Neutrophil (primary cell): ENCODE results near the gene TMED4.

ENCODE experiments used
- H3K27ac ChIP-seq: fragments of 200-600 bp; sonication (generic); 2 replicates; pipeline ENCODE4 v1.5.1; 2016; ENCODE audit warnings: mild to moderate bottlenecking, moderate library complexity
- H3K27me3 ChIP-seq: fragments of 200-600 bp; sonication (generic); 2 replicates; pipeline ENCODE4 v1.6.0; 2016; ENCODE audit warnings: mild to moderate bottlenecking
- H3K36me3 ChIP-seq: fragments of 200-600 bp; sonication (generic); 2 replicates; pipeline ENCODE4 v1.5.1; 2017
- H3K4me1 ChIP-seq, 2 experiments: fragments of 200-600 bp in 1 of 2; sonication (generic) in 1 of 2; 1 replicate in 1 of 2; 2 replicates in 1 of 2; pipeline versions ENCODE4 v1.5.1 to v1.6.1; 2013 to 2016; ENCODE audit warnings: low read depth in 1 of 2, low read length in 1 of 2, mild to moderate bottlenecking in 1 of 2, moderate library complexity in 1 of 2; ENCODE audit not compliant: control insufficient read depth in 1 of 2, insufficient read depth in 1 of 2
- H3K4me3 ChIP-seq, 2 experiments: fragments of 200-600 bp in 1 of 2; sonication (generic) in 1 of 2; 1 replicate in 1 of 2; 2 replicates in 1 of 2; pipeline ENCODE4 v1.5.1; 2013 to 2016; ENCODE audit warnings: low read depth in 1 of 2, low read length in 1 of 2, mild to moderate bottlenecking in 1 of 2, moderate library complexity in 1 of 2
- H3K9me3 ChIP-seq: fragments of 200-600 bp; sonication (generic); 2 replicates; pipeline ENCODE4 v1.5.1; 2016
- TF ChIP-seq, protein P1 (sequence below): fragments of 200-600 bp; sonication (generic); IDR thresholded peaks from 2 replicates; pipeline ENCODE4 v1.5.1; 2016; ENCODE audit warnings: antibody characterized with exemption

Gene TMED4

DNA sequence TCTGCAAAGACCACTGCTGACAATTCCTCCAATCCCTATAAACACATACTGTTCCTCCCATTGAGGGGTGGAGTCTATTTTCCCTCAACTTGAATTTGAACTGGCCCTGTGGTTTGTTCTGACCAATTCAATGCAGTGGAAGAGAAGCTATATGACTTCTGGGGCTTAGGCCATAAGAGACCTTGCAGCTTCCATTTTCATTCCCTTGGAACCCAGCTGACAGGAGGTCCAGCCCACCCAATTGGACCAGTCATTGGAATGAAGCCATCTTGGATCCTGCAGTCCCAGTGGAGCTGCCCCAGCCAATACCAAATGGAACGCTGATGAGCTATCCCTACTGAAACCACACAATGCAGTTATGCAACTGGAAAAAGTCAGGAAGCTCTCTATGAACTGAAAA lies 8.9 kb upstream of the TMED4 start:
- Histone ChIP-seq H3K9me3 (no peaks in the 10 kb centered on the region), H3K27me3 (no peaks in the 10 kb centered on the region), H3K27ac (no peak overlapping the region), H3K36me3 (no peaks in the 10 kb centered on the region), H3K4me1 (peaks cover 6 to 18% of the 10 kb centered on the region in 2 experiments), H3K4me3 (peak overlapping the region in 1 of 2 experiments; percentile 15)
- TF ChIP-seq, protein P1, sequence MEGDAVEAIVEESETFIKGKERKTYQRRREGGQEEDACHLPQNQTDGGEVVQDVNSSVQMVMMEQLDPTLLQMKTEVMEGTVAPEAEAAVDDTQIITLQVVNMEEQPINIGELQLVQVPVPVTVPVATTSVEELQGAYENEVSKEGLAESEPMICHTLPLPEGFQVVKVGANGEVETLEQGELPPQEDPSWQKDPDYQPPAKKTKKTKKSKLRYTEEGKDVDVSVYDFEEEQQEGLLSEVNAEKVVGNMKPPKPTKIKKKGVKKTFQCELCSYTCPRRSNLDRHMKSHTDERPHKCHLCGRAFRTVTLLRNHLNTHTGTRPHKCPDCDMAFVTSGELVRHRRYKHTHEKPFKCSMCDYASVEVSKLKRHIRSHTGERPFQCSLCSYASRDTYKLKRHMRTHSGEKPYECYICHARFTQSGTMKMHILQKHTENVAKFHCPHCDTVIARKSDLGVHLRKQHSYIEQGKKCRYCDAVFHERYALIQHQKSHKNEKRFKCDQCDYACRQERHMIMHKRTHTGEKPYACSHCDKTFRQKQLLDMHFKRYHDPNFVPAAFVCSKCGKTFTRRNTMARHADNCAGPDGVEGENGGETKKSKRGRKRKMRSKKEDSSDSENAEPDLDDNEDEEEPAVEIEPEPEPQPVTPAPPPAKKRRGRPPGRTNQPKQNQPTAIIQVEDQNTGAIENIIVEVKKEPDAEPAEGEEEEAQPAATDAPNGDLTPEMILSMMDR = no peak

DNA sequence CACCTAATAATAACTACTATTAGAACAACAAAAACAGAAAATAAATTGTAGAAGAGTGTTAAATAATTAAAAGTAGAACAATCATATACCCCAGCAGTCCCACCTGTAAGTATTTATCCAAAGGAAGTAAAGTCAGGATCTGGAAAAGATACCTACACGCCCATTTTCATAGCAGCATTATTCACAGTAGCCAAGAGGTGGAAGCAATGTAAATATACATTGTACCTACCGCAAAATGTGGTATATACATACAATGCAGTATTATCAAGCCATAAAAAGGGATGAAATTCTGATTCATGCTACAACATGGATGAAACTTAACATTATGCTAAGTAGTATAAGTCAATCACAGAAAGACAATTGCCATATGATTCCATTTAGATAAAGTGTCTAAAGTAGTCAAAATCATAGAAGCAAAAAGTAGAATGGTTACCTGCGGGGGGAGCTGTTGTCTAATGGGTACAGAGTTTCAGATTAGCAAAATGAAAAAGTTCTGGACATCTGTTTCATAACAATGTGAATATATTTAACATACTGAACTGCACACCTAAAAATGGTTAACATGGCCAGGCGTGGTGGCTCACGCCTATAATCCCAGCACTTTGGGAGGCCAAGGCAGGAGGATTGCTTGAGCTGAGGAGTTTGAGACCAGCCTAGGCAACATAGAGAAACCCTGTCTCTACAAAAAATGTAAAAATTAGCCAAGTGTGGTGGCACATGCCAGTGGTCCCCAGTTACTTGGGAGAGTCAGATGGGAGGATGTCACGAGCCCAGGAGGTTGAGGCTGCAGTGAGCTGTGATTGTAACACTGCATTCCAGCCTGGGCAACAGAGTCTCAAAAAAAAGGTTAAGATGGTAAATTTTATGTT lies 6.0 kb upstream of the TMED4 start:
- TF ChIP-seq, protein P1 = peak; percentile 48
- H3K4me3 ChIP-seq = no peak overlapping the region
- H3K9me3 ChIP-seq = no peaks in the 10 kb centered on the region
- H3K27ac ChIP-seq = peak overlapping the region; percentile 23
- H3K36me3 ChIP-seq = no peaks in the 10 kb centered on the region
- H3K27me3 ChIP-seq = no peaks in the 10 kb centered on the region
- H3K4me1 ChIP-seq = peaks cover 9 to 23% of the 10 kb centered on the region in 2 experiments

DNA sequence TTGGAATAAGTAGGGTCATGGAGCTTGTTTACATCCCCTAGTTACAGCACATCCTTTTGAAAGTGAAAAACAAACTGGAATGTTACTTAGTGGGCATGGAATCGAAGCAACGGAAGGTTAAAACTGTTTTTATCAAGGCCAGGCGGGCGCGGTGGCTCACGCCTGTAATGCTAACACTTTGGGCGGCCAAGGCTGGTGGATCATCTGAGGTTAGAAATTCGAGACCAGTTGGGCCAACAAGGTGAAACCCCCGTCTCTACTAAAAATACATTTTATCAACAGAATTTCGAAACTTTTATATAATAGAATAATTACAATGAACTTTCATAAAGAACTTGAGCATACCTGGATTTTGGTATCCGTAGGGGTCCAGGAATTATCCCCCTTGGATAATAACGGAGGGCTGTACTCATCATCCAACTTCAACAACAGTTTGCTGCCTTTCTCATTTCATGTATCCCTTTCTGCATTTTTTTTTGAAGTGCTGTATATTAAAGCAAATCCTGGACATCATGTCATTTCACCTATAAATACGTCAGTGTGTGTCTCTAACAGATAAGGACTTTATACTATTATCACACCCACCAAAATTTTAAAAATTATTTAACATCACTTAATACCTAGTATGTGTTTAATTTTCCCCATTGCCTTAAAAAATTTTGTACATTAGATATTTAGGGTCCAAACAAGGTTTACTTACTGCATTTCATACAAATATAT lies 1.3 kb upstream of the TMED4 start:
- peak overlapping the region; percentile 77 to 95 for H3K4me3 ChIP-seq

DNA sequence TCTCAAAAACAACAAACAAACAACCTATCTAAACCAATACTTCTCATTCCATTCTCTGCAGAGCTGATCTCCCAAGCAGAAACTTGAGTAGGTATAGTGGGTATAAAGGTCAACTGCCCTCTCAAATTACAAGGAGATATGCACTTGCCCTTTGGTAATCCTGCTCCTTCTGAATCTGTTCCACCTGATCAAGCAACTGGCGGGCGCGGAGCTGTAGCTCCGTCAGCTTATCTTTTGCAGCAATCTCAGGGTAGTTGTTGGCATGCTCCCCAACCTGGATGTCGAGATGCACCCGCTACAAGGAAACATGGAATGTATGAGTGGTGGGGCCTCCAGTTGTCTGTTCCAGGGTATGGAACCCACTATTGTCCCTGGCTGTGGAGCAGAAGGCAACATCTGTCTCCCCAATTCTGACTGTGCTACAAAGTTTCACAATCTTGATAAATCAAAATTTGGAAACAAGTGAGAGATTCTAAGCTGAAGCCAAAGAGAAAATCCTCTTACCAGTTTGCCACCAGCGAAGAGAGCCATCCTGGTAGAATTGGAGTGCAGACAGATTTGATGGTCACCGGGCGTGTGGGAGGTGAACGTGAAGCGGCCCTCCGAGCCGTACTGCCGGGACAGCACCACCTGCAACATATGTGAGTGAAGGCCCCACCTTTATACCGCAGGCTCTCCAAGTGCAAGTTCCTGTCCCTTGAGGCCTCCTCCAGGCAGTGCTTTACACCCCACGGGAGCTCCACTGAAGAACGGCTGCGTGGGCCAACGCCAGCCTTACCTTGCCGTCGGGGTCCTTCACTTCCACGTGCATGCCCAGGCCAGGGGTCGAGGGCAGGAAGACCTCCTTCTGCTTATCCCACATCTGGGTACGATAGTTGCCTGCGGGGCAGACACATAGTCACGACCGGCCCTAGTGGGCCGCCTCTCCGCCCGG lies 819 bp downstream of the TMED4 start:
- no peaks in the 10 kb centered on the region for H3K27me3 ChIP-seq
- TF ChIP-seq, protein P1 = no peak

More for the DNA sequence above, 1.3 kb upstream of the TMED4 start:
- H3K36me3 ChIP-seq = peaks cover 26% of the 10 kb centered on the region
- H3K27me3 ChIP-seq = no peaks in the 10 kb centered on the region
- TF ChIP-seq, protein P1 = no peak
- H3K27ac ChIP-seq = peak overlapping the region; percentile 97
- peaks cover 29 to 32% of the 10 kb centered on the region in 2 experiments for H3K4me1 ChIP-seq
- no peaks in the 10 kb centered on the region for H3K9me3 ChIP-seq

DNA sequence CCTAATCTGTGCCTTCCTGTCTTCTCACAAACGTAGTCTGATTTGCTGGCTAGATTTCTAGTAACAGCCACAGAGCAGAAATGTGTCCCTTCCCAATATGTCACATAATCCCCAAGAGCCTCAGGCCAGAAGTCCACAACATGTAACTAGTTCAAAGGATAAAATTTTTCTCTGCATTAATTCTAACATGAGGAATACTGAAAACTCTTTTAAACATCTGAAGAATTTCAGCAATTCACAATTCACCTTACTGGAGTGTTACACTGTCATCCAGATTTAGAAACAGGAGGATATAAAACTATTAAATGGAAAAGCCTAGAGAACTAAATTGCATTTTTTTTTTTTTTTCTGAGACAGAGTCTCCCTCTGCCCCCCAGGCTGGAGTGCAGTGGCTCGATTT lies 5.8 kb downstream of the TMED4 start:
- peaks cover 58% of the 10 kb centered on the region for H3K36me3 ChIP-seq
- H3K27me3 ChIP-seq = no peaks in the 10 kb centered on the region
- H3K4me1 ChIP-seq = peaks cover 30 to 34% of the 10 kb centered on the region in 2 experiments
- TF ChIP-seq, protein P1 = no peak
- no peaks in the 10 kb centered on the region for H3K9me3 ChIP-seq
- peak overlapping the region; percentile 42 for H3K27ac ChIP-seq
- no peak overlapping the region for H3K4me3 ChIP-seq

More for the DNA sequence above, 819 bp downstream of the TMED4 start:
- peak overlapping the region; percentile 77 to 95 for H3K4me3 ChIP-seq
- no peaks in the 10 kb centered on the region for H3K9me3 ChIP-seq
- peak overlapping the region; percentile 97 for H3K27ac ChIP-seq
- peaks cover 27 to 28% of the 10 kb centered on the region in 2 experiments for H3K4me1 ChIP-seq
- H3K36me3 ChIP-seq = peaks cover 32% of the 10 kb centered on the region
